H4 (cell line): ENCODE data around the gene MMP15. TPM values are rescaled to one million over a fixed set of nuclear protein-coding genes. Genes with fewer than 3 reads are reported as not detected.

Experiments
- DNase-seq: peaks from one replicate; pipeline ENCODE4 v3.0.0-alpha.2; 2015; ENCODE audit warnings: low spot score
- total RNA-seq: library from RNA; depleted of rRNA; stranded (reverse); fragments of >200 nt; shearing (Covaris generic); gene quantifications from 2 replicates; pipeline ENCODE4 v1.2.3, GENCODE V29; 2014

The MMP15 gene
- total RNA-seq, 1 experiment from 2014 or later: 2.0 TPM

DNA sequence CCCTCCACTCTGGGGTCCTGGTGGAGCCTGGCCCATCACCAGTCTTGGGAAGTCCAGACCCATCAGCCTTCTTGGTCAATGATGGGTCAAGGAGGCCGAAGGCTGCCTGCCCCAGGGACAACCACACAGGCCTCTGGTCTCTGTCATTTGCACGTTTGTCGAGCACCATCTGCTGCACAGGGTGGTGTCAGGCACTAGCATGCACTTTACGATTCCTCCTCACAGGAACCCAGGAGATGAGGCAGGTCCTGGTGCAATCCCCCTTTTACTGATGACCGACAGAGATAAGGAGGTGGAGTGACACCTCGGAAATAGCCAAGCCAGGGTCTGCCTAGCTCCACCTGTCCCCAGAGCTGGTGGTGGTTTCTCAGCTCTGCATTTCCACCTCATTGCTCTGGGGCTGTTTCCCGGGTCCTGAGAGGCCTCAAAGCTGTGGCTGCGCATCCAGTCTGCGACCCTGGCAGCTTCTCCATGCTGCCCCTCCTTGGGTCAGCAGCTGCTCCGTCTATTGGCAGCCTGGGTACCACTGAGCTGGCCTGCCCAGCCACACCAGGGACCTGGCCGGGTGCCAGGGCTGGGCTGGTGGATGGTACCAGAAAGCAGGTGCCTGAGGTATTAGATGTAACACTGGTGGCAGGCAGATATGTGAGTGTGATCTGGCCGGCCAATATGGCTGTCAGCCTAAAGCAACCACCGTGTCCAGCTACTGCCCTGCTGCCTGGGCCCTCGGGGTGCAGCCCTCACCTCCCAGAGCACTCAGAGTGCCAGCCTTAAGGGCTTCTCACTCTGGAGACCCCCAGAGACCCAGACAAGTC is 10.0 kb downstream of the MMP15 start:
- no peak for DNase-seq

- no peak for DNase-seq
These were observed 11.4 kb downstream of the MMP15 start for GRCh38 chr16:58036943-58037342.

- no peak for DNase-seq
These were observed 12.0 kb downstream of the MMP15 start for GRCh38 chr16:58037365-58038057.

DNA sequence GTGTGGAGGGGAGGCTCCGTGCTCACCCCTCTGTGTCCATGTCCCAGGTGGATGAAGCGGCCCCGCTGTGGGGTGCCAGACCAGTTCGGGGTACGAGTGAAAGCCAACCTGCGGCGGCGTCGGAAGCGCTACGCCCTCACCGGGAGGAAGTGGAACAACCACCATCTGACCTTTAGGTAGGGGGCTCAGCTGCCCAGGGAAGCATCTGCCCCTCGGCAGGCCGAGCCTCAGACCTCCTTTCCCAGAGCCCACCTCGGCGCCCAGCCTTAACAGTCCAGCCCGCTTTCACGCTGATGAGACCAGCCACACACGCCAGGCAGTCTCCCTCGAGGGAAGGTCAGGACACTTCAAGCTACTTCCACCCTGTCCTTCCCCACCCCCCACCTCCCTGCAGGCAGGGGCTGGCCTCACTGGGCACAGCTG is 12.7 kb downstream of the MMP15 start:
- DNase-seq: no peak

- no peak for DNase-seq
These were observed 14.4 kb downstream of the MMP15 start for GRCh38 chr16:58039829-58040495.

DNA sequence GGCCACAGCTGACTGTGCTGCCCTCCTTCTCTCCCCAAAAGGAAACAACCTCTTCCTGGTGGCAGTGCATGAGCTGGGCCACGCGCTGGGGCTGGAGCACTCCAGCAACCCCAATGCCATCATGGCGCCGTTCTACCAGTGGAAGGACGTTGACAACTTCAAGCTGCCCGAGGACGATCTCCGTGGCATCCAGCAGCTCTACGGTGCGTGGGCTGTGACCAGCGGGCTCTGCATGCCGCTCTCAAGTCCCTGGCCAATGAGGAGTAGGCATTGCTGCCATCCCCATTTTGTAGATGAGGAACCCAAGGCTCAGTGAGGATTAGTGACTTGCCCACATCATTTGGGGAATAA is 14.9 kb downstream of the MMP15 start:
- no peak for DNase-seq

DNA sequence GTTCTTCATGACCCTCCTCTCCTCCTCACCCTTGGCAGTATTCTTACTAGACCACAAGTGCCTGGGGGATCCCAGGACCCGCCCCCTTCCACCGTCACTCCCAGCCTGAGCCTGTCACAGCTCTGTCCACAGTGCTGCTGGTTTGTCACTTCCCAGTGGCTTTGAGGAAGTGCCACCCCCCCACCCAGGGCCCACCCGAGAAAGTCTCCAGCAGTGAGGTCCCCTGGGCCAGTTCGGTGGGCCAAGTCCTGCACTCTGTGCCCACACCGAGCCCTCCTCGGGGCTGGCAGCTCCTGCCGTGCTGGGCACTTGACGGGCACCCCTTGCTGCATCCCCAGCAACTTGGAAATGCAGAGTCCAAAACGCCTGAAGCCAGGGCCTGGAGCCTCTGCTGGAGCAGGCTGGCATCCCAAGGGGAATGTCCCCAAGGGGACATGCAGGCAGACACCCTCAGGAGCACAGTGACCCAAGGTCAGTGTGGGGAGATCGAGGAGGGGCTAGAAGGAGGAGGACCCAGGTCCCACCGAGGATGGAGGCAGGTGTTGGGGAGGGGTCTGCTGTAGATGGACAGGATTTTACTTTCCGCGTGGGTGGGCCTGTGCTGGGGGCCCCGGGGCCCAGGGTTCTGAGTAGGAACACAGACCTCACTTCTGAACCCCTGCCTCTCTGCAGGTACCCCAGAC is 15.5 kb downstream of the MMP15 start:
- no peak for DNase-seq

DNA sequence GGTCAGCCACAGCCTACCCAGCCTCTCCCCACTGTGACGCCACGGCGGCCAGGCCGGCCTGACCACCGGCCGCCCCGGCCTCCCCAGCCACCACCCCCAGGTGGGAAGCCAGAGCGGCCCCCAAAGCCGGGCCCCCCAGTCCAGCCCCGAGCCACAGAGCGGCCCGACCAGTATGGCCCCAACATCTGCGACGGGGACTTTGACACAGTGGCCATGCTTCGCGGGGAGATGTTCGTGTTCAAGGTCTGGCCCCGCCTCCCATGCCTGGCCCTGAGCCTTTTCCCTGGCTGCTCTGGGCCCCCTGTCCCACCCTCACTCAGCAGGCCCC is 16.0 kb downstream of the MMP15 start:
- no peak for DNase-seq

DNA sequence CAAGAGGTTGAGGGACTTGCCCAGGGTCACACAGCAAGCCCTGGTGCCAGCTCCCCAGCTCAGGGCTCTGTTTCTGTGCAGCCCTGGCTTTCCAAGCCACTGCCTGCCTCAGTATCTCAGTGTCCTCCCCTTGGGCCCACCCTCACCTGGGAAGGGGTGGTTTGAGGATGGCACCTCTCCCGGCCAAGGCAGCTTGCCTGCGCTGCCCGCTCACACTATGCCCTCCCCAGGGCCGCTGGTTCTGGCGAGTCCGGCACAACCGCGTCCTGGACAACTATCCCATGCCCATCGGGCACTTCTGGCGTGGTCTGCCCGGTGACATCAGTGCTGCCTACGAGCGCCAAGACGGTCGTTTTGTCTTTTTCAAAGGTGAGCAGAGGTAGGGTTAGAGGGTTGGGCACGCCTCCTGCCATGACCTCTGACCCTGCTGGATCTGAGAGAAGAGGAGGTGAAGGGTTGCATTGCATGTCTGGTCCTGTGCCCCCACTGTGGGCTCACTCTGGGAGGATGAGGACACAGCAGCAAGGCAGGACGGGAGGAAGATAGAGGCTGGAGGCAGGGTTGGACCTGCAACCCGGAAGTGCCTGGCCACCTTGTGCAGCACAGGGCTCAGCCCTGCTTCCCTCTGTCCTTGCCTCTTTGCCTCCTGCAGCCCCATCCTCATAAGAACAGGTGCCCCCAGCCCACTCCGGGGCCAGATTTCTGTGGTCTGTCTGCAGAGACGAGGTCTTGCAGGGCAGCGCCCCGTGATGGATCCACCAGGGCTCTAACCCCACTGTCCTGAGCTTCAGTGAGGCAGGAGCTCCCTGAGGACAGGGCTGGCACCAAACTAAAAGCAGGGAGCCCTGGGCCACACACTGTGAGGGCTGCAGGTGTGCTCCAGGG is 16.7 kb downstream of the MMP15 start:
- no peak for DNase-seq

DNA sequence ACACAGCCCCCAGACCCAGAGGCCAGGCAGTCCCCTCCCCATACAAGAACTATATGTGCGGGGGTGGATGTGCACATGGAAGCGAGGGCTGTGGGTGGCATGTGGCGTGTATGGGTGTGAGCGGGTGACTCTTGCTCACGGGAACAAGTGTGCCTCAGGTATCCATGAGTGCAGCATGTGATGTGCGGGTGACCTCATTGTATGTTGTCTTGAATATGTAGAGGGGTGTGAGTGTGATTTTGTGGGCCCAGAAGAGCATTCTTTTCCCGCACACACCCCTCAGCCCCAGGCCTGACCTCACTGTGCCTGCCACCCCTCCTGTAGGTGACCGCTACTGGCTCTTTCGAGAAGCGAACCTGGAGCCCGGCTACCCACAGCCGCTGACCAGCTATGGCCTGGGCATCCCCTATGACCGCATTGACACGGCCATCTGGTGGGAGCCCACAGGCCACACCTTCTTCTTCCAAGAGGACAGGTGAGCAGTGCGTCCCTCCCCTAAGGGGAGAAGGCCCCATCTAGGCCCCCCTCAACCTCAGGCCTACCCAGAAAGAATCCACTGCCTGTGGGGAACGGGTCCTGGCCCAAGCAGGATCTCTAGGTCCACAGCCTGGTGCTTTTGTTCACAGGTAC is 17.4 kb downstream of the MMP15 start:
- DNase-seq: no peak

GRCh38 chr16:58043571-58044155 is 18.1 kb downstream of the MMP15 start:
- no peak for DNase-seq

- no peak for DNase-seq
These were observed 18.9 kb downstream of the MMP15 start for GRCh38 chr16:58044266-58045019.

DNA sequence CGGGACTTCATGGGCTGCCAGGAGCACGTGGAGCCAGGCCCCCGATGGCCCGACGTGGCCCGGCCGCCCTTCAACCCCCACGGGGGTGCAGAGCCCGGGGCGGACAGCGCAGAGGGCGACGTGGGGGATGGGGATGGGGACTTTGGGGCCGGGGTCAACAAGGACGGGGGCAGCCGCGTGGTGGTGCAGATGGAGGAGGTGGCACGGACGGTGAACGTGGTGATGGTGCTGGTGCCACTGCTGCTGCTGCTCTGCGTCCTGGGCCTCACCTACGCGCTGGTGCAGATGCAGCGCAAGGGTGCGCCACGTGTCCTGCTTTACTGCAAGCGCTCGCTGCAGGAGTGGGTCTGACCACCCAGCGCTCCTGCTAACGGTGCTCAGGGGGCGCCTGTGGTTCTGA is 19.5 kb downstream of the MMP15 start:
- no peak for DNase-seq

DNA sequence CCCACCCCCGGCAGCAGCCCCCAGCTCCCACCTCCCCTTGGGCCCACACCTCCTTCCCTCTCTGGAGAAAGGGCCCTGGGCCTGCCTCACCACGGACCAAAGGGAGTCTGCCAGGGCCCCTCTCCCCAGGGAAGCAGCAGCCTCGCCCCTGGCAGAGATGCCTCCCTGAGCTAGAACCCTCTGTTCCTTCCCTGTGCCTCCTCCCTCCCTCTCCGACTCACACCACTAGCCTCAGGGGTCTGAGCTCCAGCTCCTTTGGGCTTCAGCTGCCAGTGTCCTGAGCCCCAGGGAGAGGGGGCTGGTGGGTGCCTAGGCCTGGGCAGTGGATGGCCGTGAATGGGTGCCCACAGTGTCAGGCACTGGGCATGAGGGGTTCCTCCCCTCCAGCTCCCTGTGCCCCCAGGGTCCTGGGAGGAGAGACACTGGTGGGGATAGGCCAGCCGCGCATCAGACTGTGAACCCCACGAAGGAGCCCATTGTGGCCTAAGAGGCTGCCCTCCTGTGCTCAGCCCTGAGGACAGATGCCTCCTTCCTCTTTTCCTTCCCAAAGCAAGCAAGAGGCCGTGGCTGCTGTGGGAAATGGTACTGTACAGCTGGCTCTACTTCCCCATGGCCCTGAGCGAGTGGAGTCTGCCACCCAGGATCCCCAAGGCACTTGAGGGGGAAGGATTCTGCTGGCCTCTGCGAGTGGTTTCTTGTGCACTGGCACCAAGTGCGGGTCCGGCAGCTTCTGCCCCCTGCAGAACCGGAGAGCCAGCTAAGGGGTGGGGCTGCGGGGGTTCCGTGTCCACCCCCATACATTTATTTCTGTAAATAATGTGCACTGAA is 20.7 kb downstream of the MMP15 start:
- no peak for DNase-seq

GRCh38 chr16:58046936-58047335 is 21.4 kb downstream of the MMP15 start:
- no peak for DNase-seq

DNA sequence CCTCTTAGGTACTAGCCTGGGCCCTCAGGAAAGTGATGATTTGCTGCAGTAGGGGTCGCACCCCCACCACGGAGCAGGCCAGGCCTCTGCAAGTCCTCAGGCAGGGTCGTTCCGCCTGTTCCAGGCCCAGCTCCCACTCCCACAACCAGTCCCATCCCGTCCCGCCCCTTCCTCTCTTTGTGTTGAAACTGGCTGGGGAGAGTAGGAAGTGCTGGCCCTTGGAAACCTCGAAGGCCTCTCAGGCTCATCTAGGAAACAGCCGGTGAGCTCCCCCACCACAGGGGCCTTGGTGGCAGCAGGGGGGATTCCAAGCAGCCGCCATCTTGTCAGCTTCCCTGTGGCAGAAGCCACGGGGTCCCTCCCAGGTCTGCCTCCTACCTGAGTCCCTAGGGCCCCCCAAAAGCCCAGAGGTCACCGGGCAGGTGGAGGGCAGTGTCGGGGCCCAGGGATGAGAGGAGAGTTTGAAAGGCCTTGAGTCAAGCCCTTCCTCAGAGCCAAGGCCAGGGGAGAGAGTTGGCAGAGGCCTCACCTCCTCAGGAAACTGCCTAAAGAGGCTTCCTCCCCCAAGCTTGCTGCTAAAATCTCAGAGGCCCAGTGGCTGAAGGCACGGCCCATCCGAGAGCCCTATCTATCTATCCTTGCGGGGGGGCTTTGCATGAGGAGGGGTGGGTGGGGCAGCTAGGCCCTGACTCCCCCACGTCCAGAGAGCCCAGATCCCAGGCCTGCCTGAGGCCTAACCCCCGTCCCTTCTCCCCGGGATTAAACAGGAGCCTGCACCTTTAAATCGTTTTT is 22.2 kb downstream of the MMP15 start:
- DNase-seq: no peak

DNA sequence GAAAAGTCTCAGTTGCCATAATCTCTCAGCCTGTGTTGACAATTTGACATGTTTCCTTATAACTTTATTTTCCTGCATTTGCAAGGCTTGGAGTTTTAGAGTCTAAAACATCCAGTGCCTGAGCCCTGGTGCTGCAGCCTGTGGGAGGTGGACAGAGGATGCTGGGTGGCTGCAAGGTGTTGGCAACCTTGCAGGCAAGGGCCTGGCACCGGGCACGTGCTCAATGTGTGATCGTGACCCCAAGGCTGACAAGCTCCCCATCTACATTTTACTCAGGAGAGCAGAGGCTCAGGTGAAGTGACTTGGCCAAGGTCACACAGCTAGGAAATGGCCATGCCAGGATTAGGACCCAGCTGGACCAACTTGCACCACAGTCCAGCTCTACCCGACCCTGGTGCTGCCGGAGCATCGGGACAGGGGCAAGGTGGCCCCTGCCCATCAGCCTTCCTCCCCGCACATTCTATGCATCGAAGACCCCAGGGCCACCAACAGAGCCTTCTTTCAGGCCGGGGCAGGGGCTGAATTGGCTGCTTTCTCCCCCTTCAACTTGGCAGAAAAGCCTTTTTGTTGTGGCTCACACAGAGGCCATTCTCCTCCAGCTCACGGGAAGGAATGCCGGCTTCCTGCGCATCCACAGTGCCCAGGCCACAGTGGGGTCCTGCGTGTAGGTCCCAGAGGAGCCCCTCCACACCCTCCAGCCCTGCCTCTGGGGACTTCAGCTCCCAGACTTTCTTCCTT is 23.1 kb downstream of the MMP15 start:
- no peak for DNase-seq
